HG03060 (cell line): ENCODE data around the gene HSPBAP1.

Experiments
- ATAC-seq: cut with Tn5 transposase; IDR thresholded peaks from one replicate; pipeline ENCODE4 v1.9.1; 2021; ENCODE audit warnings: low read depth, moderate number of reproducible peaks; ENCODE audit not compliant: unreplicated experiment

Gene HSPBAP1

GRCh38 chr3:122793568-122794416 lies at the start of gene HSPBAP1:
HSPBAP1 (minus strand) TSS chr3:122793831; CDS start chr3:122793680, 151 bp downstream.
- ATAC-seq, result peak; percentile 39

DNA sequence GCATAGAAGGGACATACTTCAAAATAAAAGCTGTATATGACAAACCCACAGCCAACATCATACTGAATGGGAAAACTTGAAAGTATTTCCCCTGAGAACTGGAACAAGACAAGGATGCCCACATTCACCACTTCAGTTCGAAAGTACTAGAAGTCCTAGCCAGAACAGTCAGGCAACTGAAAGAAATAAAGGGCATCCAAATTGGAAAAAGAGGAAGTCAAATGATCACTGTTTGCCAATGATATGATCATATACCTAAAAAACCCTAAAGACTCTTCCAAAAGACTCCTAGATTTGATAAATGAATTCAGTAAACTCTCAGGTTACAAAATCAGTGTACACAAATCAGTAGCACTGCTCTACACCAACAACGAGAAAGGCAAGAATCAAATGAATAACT lies 42.0 kb upstream of the HSPBAP1 start:
- no peak for ATAC-seq

DNA sequence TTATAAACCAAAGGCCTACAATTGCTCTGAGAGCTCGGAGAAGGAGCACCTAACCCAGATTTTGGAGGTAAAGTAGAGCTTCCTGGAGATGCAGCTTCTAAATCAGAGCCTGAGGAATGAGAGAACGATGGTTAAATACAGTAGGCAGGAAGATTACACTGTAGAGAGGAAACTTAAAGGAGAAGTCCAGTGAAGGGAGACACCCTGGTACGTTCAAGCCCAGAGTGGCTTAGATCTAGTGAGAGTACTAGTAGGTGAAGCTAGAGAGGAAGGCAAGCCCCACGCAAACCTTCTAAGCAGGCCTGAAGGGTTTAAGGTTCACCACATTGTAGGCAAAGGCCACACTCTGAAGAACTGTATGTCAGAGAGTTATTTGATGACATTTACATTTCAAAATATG lies 34.6 kb upstream of the HSPBAP1 start:
- no peak for ATAC-seq

GRCh38 chr3:122826278-122826677 lies 32.6 kb upstream of the HSPBAP1 start:
- ATAC-seq, result no peak

DNA sequence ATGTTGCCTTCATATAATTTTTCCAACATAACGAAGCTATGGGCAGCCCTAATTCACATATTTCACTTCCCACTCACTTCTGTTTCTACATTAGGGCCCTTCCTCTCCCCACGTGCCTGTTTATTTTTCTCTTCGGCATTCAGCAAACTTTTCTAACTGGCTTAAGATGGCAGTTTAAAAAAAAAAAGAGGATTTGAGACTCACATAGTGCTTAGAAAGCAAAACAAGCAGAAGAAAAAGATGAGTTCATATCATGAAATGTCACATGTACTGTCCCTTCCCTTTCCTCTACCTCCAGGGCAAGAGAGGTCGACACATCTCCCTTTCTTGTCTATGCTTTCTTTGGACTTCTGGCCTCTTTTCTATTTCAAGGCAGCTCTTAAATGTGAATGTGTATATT lies 31.8 kb upstream of the HSPBAP1 start:
- no peak for ATAC-seq

- ATAC-seq, result no peak
Observed at GRCh38 chr3:122824465-122825381, 31.1 kb upstream of the HSPBAP1 start.

DNA sequence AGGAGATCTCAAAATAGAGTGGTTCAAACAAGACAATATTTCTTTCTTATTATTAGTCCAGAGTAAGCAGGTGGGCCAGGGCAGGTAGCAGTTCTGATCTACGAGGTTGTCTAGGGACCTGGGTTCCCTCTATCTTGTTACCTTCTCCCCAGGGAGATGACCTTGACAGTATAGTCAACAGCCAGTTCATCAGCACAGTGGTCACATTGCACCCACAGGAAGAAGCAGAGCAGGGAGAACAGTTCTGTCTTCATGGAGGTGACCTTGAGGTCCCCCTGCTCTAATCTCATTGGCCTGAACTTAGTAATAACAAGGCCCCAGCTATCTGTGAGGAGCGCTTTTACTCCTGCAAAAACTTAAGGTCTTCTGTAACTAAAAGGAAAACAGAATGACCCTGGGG lies 23.0 kb upstream of the HSPBAP1 start:
- no peak for ATAC-seq

DNA sequence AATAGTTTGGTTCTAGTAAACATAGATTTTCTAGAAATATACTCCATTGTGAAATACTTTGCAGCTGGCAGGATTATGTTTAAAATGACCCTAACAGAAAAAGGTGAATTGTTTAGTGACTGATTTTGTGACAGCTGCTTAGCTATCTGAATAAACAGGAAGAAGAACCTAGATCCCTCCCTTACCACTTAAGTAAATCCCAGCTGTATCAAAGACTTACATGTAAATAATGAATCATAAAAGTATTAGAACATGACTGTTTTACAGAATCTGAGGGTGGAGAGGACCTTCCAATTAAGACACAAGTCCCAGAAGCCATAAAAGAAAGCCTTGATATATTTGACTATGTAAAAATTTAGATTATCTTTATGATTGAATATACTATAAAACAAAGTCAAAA lies 17.1 kb upstream of the HSPBAP1 start:
- ATAC-seq, result no peak

GRCh38 chr3:122803977-122804376 lies 10.3 kb upstream of the HSPBAP1 start:
- no peak for ATAC-seq

DNA sequence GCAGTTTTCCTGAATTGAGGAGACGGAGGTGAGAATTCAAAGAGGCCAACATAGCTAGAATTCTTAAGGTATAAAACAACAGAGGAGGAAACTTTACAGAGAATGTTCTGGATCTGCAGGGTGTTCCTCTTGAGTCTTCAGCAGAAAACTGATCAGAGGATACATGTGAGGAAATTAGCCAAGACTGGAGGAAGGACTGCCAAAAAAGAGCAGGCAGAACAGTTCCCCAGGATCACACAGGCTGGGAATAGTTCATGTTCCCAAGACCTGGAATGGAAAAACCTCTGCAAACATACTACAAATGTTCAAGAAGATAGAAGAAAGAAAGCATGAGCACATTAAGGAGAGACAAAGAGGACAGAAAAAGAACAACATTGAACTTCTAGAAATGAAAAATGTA lies 8.7 kb upstream of the HSPBAP1 start:
- no peak for ATAC-seq

DNA sequence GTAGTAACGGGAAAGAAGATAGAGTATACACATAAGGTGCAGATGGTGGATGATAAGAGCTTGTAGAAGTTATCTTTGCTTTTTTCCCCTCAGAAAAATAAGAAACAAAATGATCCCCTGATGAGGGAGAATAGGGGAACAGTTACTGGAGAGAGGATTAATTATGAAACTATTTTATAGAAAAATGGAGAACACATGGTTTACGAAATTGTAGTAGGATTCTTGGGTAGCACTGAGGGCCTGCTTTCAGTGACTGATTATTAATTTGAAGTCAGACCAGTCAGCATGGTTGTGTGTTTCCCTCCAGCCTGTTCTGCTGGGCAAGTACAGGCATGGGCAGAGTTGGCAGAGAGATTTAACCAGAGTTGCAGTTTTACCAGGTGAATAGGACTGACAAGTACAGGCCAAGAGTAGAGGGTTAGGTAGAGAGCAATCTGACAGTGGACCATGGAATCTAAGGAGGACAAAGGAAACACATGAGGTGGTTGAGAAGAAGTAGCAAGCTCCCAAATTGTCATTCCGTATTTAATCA lies 7.1 kb upstream of the HSPBAP1 start:
- no peak for ATAC-seq

DNA sequence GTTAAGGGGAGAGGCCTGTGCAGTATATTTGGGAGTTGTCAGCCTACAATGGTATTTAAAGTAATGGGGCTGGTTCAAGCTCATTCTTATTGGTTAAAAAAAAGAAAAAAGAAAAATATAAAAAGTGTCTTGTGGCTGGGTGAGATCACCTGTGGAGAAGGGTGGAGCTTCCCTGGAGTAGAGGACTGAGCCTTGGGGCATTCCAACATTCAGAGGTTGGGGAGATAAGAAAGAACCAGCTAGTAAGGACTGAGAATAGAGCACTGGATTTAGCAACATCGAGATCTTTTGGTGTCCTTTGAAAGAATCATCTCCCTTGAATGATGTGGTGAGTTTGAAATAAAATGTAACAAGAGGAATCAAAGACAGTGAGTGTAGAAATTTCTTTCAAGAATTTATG lies 6.4 kb upstream of the HSPBAP1 start:
- ATAC-seq, result no peak

DNA sequence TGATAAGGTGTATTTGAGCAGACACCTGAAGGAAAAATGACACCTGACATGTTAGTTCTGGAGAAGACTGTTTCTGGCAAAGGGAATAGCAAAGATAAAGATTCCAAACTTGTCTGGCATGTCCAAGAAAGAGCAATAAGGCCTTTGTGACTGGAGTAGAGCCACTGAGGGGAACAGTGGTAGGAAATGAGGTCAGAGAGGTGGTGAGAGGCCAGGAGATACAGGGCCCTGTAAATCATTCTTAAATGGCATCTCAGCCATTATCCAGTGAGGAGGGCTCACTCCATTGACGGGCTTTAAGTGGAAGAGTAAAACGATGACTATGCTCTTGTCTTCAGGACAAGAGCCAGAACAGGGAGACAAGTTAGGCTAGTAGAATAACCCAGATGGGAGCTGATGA lies 5.7 kb upstream of the HSPBAP1 start:
- no peak for ATAC-seq

DNA sequence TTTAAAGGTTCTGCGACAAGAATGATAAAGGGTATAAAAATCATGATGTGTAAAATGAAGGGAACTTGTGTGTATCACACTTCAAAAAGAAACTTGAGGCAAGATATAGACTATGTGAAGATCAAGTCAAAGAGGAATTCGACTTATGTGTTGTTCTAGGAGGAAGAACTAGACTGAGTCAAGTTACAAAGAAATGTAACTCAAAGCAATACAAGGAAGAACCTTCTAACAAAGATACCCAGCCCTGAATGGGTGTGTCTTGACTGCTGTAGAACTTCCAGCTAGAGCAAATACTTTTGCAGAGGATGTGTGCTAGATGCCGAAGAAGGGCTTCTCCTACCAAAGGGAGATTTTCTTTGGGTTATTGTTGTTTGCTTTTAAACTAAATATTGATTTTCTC lies 3.7 kb upstream of the HSPBAP1 start:
- ATAC-seq, result no peak

DNA sequence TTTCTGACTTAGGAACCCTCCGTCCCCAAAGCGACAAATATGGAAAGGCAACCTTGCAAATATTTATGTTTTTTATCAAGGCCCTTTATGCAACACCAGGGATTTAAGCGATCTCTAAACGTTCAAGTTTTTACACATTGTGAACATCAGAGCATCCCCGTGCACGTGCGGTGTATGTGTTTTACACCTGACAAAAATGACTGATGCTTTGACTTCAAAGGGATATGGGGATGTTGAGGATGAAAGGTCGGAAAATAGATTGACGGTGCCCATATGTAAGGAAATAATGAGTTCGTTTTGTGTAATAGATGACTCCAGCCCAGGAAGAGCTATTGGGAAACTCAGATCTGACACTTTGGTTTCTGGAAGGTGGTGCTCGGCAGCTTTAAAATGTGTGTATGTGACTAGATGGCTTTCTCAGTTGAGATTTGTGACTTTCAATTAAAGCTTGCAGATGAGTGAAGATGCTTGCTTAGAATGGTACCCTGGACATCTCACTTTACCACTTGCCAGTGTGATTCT lies 2.1 kb upstream of the HSPBAP1 start:
- ATAC-seq, result no peak

- ATAC-seq, result no peak
Observed at GRCh38 chr3:122794779-122795673, 1.4 kb upstream of the HSPBAP1 start, which contains the start of gene SLC49A4. SLC49A4 (plus strand) TSS chr3:122795069; CDS start chr3:122795193, 124 bp downstream.

DNA sequence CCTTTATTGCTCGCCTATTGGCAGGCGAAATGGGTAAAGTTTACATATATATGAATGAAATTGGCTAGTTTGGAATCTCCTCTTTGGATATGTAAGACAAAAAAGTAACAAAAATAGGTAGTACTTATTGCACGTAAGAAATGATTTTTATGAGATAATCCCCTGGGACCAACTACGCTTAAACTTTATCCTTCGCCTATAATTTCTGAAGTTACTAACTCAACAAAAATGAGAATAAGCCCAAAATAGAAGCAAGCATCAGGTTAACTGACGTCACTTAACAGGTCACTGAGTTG lies 800 bp upstream of the HSPBAP1 start:
- no peak for ATAC-seq

DNA sequence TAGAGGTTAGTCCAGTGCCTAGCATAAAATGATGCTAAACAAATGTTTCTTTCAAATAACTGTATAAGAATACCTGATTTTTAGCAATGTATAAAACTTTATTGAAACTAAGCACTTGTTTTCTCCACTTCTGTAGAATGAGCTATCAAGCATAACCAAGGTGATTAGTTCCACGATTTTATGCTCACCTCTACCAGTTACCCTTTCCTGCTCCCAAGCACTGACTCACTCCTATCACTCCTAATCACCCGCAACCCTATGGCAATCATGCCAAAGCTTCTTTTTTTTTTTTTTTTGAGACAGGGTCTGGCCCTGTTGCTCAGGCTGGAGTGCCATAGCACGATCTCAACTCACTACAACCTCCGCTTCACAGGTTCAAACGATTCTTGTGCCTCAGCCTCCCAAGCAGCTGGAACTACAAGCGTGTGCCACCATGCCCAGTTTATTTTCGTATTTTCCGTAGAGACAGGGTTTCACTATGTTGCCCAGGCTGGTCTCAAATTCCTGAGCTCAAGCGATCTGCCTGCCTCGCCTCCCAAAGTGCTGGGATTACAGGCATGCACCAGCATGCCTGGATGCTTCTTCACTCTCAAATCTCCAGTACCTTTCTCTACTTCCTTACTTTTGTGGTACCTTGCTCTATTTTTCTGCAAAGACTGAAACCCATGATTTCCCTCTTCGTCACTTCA lies 3.9 kb downstream of the HSPBAP1 start:
- no peak for ATAC-seq

GRCh38 chr3:122787872-122788271 lies 5.8 kb downstream of the HSPBAP1 start:
- no peak for ATAC-seq

DNA sequence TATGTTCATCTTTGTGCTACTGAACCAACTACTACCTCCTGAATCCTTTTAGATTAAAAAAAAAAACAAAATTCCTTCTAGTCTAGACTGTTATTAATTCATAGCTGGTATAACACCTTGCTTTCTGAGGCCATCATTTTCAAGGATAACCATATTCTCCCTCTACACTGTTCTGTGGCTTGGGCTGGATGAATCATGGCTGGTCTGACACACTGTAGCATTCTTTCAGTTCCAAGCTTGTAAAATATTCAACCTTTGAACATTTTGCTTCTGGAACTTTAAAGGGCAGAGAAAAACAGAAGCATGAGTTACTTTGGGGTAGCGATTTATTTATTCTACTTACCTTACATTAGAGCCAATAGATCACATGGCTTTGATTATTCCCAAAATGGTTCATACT lies 7.6 kb downstream of the HSPBAP1 start:
- no peak for ATAC-seq
